Renal pelvis (tissue), 12 donors: ENCODE data around the gene ZSCAN30. TPM values are rescaled to one million over a fixed set of nuclear protein-coding genes. Genes with fewer than 3 reads are reported as not detected.
A peak's percentile ranks its signal among the peaks of the same experiment; 100 is the strongest.

Experiments used
- DNase-seq: peaks from one replicate; pipeline ENCODE4 v3.0.0-alpha.2; 2013
- long read RNA-seq, 16 experiments: transcript quantifications; one replicate each; lab custom pipeline, GENCODE V29; 2026
- polyA plus RNA-seq, 3 donors: library from polyadenylated mRNA; unstranded; fragments of 120-200 nt; gene quantifications; one replicate each; pipeline ENCODE4 v1.2.1, GENCODE V29; 2013; ENCODE audit not compliant: insufficient read length in 3 of 3

The ZSCAN30 gene
- polyA plus RNA-seq: 10 to 100 TPM; 31.2 to 63.7 (median 60.3) TPM
- long read RNA-seq, donor 1, partial matches to known transcripts: 58 of 102 reads
- long read RNA-seq, donor 1, other reads (novel, unspliced or antisense): 40 of 102 reads
- long read RNA-seq, donor 2, transcript ZSCAN30-206 (1 exons, 2,028 nt): major isoform, 8 of 9 reads
- long read RNA-seq, donor 2, partial matches to known transcripts: 0 of 9 reads
- long read RNA-seq, donor 2, other reads (novel, unspliced or antisense): 0 of 9 reads
- long read RNA-seq, donor 3, transcript ZSCAN30-206 (1 exons, 2,028 nt): major isoform, 6 of 34 reads
- long read RNA-seq, donor 3, partial matches to known transcripts: 17 of 34 reads
- long read RNA-seq, donor 3, other reads (novel, unspliced or antisense): 11 of 34 reads
- long read RNA-seq, donor 4, transcript ZSCAN30-206 (1 exons, 2,028 nt): major isoform, 6 of 7 reads
- long read RNA-seq, donor 4, partial matches to known transcripts: 0 of 7 reads
- long read RNA-seq, donor 4, other reads (novel, unspliced or antisense): 0 of 7 reads
- long read RNA-seq, donor 5, partial matches to known transcripts: 8 of 22 reads
- long read RNA-seq, donor 5, other reads (novel, unspliced or antisense): 14 of 22 reads
- long read RNA-seq, donor 6, full-length matches to known transcripts: 22 of 51 reads
- long read RNA-seq, donor 6, partial matches to known transcripts: 0 of 51 reads
- long read RNA-seq, donor 6, other reads (novel, unspliced or antisense): 29 of 51 reads
- long read RNA-seq, donor 7, partial matches to known transcripts: 19 of 28 reads
- long read RNA-seq, donor 7, other reads (novel, unspliced or antisense): 5 of 28 reads
- long read RNA-seq, donor 8, partial matches to known transcripts: 0 of 3 reads
- long read RNA-seq, donor 8, other reads (novel, unspliced or antisense): 0 of 3 reads
- long read RNA-seq, donor 9, full-length matches to known transcripts: 14 of 45 reads
- long read RNA-seq, donor 9, partial matches to known transcripts: 0 of 45 reads
- long read RNA-seq, donor 9, other reads (novel, unspliced or antisense): 31 of 45 reads
- long read RNA-seq, donor 10, transcript ZSCAN30-206 (1 exons, 2,028 nt): major isoform, 14 of 15 reads
- long read RNA-seq, donor 10, partial matches to known transcripts: 0 of 15 reads
- long read RNA-seq, donor 10, other reads (novel, unspliced or antisense): 0 of 15 reads
- long read RNA-seq, donor 11, partial matches to known transcripts: 34 of 38 reads
- long read RNA-seq, donor 11, other reads (novel, unspliced or antisense): 0 of 38 reads
- long read RNA-seq, donor 12, transcript ZSCAN30-206 (1 exons, 2,028 nt): major isoform, 19 of 57 reads
- long read RNA-seq, donor 12, partial matches to known transcripts: 23 of 57 reads
- long read RNA-seq, donor 12, other reads (novel, unspliced or antisense): 13 of 57 reads
- long read RNA-seq, donor 13, full-length matches to known transcripts: 8 of 29 reads
- long read RNA-seq, donor 13, partial matches to known transcripts: 7 of 29 reads
- long read RNA-seq, donor 13, other reads (novel, unspliced or antisense): 14 of 29 reads
- long read RNA-seq, donor 14: 0 reads
- long read RNA-seq, donor 15: 0 reads
- long read RNA-seq, donor 16, full-length matches to known transcripts: 9 of 24 reads
- long read RNA-seq, donor 16, partial matches to known transcripts: 0 of 24 reads
- long read RNA-seq, donor 16, other reads (novel, unspliced or antisense): 15 of 24 reads

- peak; percentile 96 for DNase-seq
Observed at GRCh38 chr18:35290094-35290735, at the start of gene ZSCAN30. TSS of gene ZSCAN30 (minus strand) at chr18:35290229. CDS start at chr18:35264352, 25,877 bp downstream.

GRCh38 chr18:35337286-35337685 is 47.3 kb upstream of the ZSCAN30 start:
- DNase-seq: no peak

- DNase-seq: peak; percentile 45
Observed at GRCh38 chr18:35335866-35336265, 45.8 kb upstream of the ZSCAN30 start.

GRCh38 chr18:35334821-35335220 is 44.8 kb upstream of the ZSCAN30 start:
- no peak for DNase-seq

GRCh38 chr18:35334212-35334611 is 44.2 kb upstream of the ZSCAN30 start:
- DNase-seq: no peak

GRCh38 chr18:35331367-35332087 is 41.5 kb upstream of the ZSCAN30 start:
- no peak for DNase-seq

- DNase-seq: no peak
Observed at GRCh38 chr18:35328868-35329267, 38.8 kb upstream of the ZSCAN30 start.

GRCh38 chr18:35326695-35327387 is 36.8 kb upstream of the ZSCAN30 start:
- no peak for DNase-seq

GRCh38 chr18:35324926-35325655 is 35.1 kb upstream of the ZSCAN30 start:
- no peak for DNase-seq

- no peak for DNase-seq
Observed at GRCh38 chr18:35322486-35323458, 32.7 kb upstream of the ZSCAN30 start.

GRCh38 chr18:35311496-35311895 is 21.5 kb upstream of the ZSCAN30 start:
- DNase-seq: no peak

- no peak for DNase-seq
Observed at GRCh38 chr18:35306588-35307250, 16.7 kb upstream of the ZSCAN30 start.

GRCh38 chr18:35303610-35304009 is 13.6 kb upstream of the ZSCAN30 start:
- no peak for DNase-seq

GRCh38 chr18:35296060-35296459 is 6.0 kb upstream of the ZSCAN30 start:
- no peak for DNase-seq

- no peak for DNase-seq
Observed at GRCh38 chr18:35291166-35291565, 1.1 kb upstream of the ZSCAN30 start.

GRCh38 chr18:35289727-35290093 is 319 bp downstream of the ZSCAN30 start:
- DNase-seq: peak; percentile 35

GRCh38 chr18:35289293-35289692 is 736 bp downstream of the ZSCAN30 start:
- no peak for DNase-seq
